ENCODE data around the gene SIDT1. TPM values are rescaled to one million over a fixed set of nuclear protein-coding genes. Genes with fewer than 3 reads are reported as not detected.

SIDT1 gene
- total RNA-seq, 1 donor from 2014 or later = not detected

GRCh38 chr3:113678773-113679172, 146.4 kb downstream of the SIDT1 start:
- H3F3A ChIP-seq (ENCODE audit: low read depth) = no peaks in the 10 kb centered on the region
- Mint-ChIP-seq H3K27me3 (ENCODE audit: insufficient read depth, low read depth) (no peaks in the 10 kb centered on the region), H3K4me1 (no peaks in the 10 kb centered on the region), H3K4me3 (no peak overlapping the region), H3K9me3 (peaks cover 22% of the 10 kb centered on the region), H3K36me3 (peaks cover 31% of the 10 kb centered on the region), H3K27ac (no peak overlapping the region)
- H3K27me3 ChIP-seq = no peaks in the 10 kb centered on the region
- no peaks in the 10 kb centered on the region for H3K36me3 ChIP-seq
- H3K79me2 ChIP-seq (ENCODE audit: low read depth) = no peaks in the 10 kb centered on the region
- H4K20me1 ChIP-seq (ENCODE audit: low read depth) = no peaks in the 10 kb centered on the region
- no peaks in the 10 kb centered on the region for H3K4me1 ChIP-seq
- no peak for DNase-seq (ENCODE audit: low spot score)
- no peak for TF ChIP-seq CTCF (IDR thresholded peaks at IDR 0.05)
- TF ChIP-seq EZH2 (IDR thresholded peaks at IDR 0.05) = no peak
- no peak for TF ChIP-seq EZH2phosphoT487 (IDR thresholded peaks at IDR 0.05)
- H3K4me3 ChIP-seq = no peak overlapping the region
- no peaks in the 10 kb centered on the region for H3K9me3 ChIP-seq (ENCODE audit: low read depth)
- no peak overlapping the region for H2AFZ ChIP-seq (replicated peaks)
- no peak overlapping the region for H3K9ac ChIP-seq
- no peak overlapping the region for H3K27ac ChIP-seq
- H3K4me2 ChIP-seq = no peak overlapping the region

Small RNA genes lying within 50 kb of the gene (microRNA-seq; reads per million reads assigned to microRNA genes)
- gene MIR4446 = not detected

Small RNA genes lying within 50 kb of the gene (small RNA-seq; reads per million reads assigned to genes)
- gene MIR4446 = not detected
- gene RN7SL767P = not detected

Other genes starting within 250 kb of the SIDT1 start
- gene CFAP44, start 91.1 kb upstream of the SIDT1 start, total RNA-seq (ENCODE audit: low replicate concordance) = 3.1 and 8.3 TPM in 2 replicates
- 35.2 and 48.6 TPM in 2 replicates for gene SPICE1, start 17.4 kb upstream of the SIDT1 start, total RNA-seq (ENCODE audit: low replicate concordance)
- 11.5 and 15.3 TPM in 2 replicates for gene USF3, start 164.1 kb downstream of the SIDT1 start, total RNA-seq (ENCODE audit: low replicate concordance)
- gene NAA50, start 213.7 kb downstream of the SIDT1 start, total RNA-seq (ENCODE audit: low replicate concordance) = 191 and 208 TPM in 2 replicates
- gene ATP6V1A, start 214.5 kb downstream of the SIDT1 start, total RNA-seq (ENCODE audit: low replicate concordance) = 90.7 and 115 TPM in 2 replicates

Measured in neural progenitor cell (in vitro differentiated cells).